Osteoblast (primary cell): ENCODE measurements around the gene SUPV3L1. TPM values are rescaled to one million over a fixed set of nuclear protein-coding genes. Genes with fewer than 3 reads are reported as not detected.

ENCODE experiments used
- DNase-seq: peaks from one replicate; pipeline ENCODE4 v3.0.0; 2011; ENCODE audit warnings: low spot score, mixed read lengths; ENCODE audit not compliant: insufficient read length; ENCODE audit errors: missing footprints
- H2AFZ ChIP-seq: 2 replicates; pipeline ENCODE4 v1.6.0; 2011; ENCODE audit warnings: mild to moderate bottlenecking, low read length
- H3K27ac ChIP-seq: 2 replicates; pipeline ENCODE4 v1.5.1; 2011; ENCODE audit warnings: mild to moderate bottlenecking, low read depth, low read length, moderate library complexity
- H3K27me3 ChIP-seq: 2 replicates; pipeline ENCODE4 v1.6.0; 2012; ENCODE audit warnings: mild to moderate bottlenecking, control low read depth, inconsistent platforms, low read length, moderate library complexity; ENCODE audit not compliant: insufficient read depth
- H3K36me3 ChIP-seq: 2 replicates; pipeline ENCODE4 v1.5.1; 2011; ENCODE audit warnings: mild to moderate bottlenecking, low read length, control low read depth, moderate library complexity; ENCODE audit not compliant: insufficient read depth
- H3K4me1 ChIP-seq: 2 replicates; pipeline ENCODE4 v1.5.1; 2011; ENCODE audit warnings: mild to moderate bottlenecking, low read length, control low read depth, moderate library complexity; ENCODE audit not compliant: insufficient read depth
- H3K4me2 ChIP-seq: 2 replicates; pipeline ENCODE4 v1.6.0; 2011; ENCODE audit warnings: mild to moderate bottlenecking, low read length; ENCODE audit not compliant: insufficient read depth
- H3K4me3 ChIP-seq: fragments of 200-600 bp; sonication (generic); 3 replicates; pipeline ENCODE4 v1.5.1; 2012; ENCODE audit warnings: mild to moderate bottlenecking, low read length, inconsistent platforms; ENCODE audit not compliant: insufficient read depth
- H3K79me2 ChIP-seq: 2 replicates; pipeline ENCODE4 v1.6.0; 2012; ENCODE audit warnings: mild to moderate bottlenecking, low read length, control low read depth, inconsistent platforms; ENCODE audit not compliant: insufficient read depth
- H3K9me3 ChIP-seq: 2 replicates; pipeline ENCODE4 v1.5.1; 2011; ENCODE audit warnings: low read depth, low read length, control low read depth
- H4K20me1 ChIP-seq: 2 replicates; pipeline ENCODE4 v1.6.0; 2012; ENCODE audit warnings: mild to moderate bottlenecking, low read length, control low read depth; ENCODE audit not compliant: insufficient read depth
- CTCF ChIP-seq: IDR thresholded peaks from 2 replicates; pipeline ENCODE4 v1.5.1; 2011; ENCODE audit warnings: mild to moderate bottlenecking, low read depth, low read length, moderate library complexity; ENCODE audit errors: extremely low read depth
- total RNA-seq: library from RNA; depleted of rRNA; stranded (reverse); fragments of >200 nt; gene quantifications from 2 replicates; pipeline ENCODE4 v1.2.3, GENCODE V29; 2012

SUPV3L1 gene
- total RNA-seq, 1 donor: 34.7 TPM

GRCh38 chr10:69218831-69219230, 38.8 kb downstream of the SUPV3L1 start:
- no peak for TF ChIP-seq CTCF
- Histone ChIP-seq H4K20me1 (no peaks in the 10 kb centered on the region), H3K4me2 (no peak overlapping the region), H3K9me3 (no peaks in the 10 kb centered on the region), H3K4me1 (peaks cover 12% of the 10 kb centered on the region), H3K4me3 (no peak overlapping the region), H3K27ac (no peak overlapping the region), H3K27me3 (no peaks in the 10 kb centered on the region), H3K36me3 (no peaks in the 10 kb centered on the region), H2AFZ (no peak overlapping the region), H3K79me2 (no peaks in the 10 kb centered on the region)
- DNase-seq: no peak

- no peak for TF ChIP-seq CTCF
- no peak within 1 kb of the TSS for H3K27ac ChIP-seq
- peaks cover 14% of the 10 kb centered on the region for H3K4me1 ChIP-seq
- H3K36me3 ChIP-seq: no peaks in the 10 kb centered on the region
- H3K79me2 ChIP-seq: no peaks in the 10 kb centered on the region
- peak; percentile 39 for DNase-seq
- H4K20me1 ChIP-seq: no peaks in the 10 kb centered on the region
- no peak within 1 kb of the TSS for H3K4me3 ChIP-seq
- no peak within 1 kb of the TSS for H2AFZ ChIP-seq
- H3K27me3 ChIP-seq: no peaks in the 10 kb centered on the region
- no peak within 1 kb of the TSS for H3K4me2 ChIP-seq
- H3K9me3 ChIP-seq: no peaks in the 10 kb centered on the region
Measured at GRCh38 chr10:69220041-69220451, 40.0 kb downstream of the SUPV3L1 start, which contains the start of gene HKDC1. HKDC1 (plus strand) TSS chr10:69220332; CDS start chr10:69220436, 104 bp downstream.

GRCh38 chr10:69220507-69220906, 40.5 kb downstream of the SUPV3L1 start:
- Histone ChIP-seq H3K4me3 (no peak overlapping the region), H3K79me2 (no peaks in the 10 kb centered on the region), H2AFZ (no peak overlapping the region), H3K9me3 (no peaks in the 10 kb centered on the region), H3K27ac (no peak overlapping the region), H3K4me1 (peaks cover 18% of the 10 kb centered on the region), H4K20me1 (no peaks in the 10 kb centered on the region), H3K4me2 (no peak overlapping the region), H3K36me3 (no peaks in the 10 kb centered on the region), H3K27me3 (no peaks in the 10 kb centered on the region)
- no peak for TF ChIP-seq CTCF
- no peak for DNase-seq

GRCh38 chr10:69222157-69223027, 42.4 kb downstream of the SUPV3L1 start:
- no peak overlapping the region for H3K4me3 ChIP-seq
- peak; percentile 88 for DNase-seq
- peak; percentile 85 for TF ChIP-seq CTCF
- H3K27ac ChIP-seq: no peak overlapping the region
- peaks cover 13% of the 10 kb centered on the region for H3K4me1 ChIP-seq
- H3K4me2 ChIP-seq: peak overlapping the region; percentile 37
- H2AFZ ChIP-seq: peak overlapping the region; percentile 15
- H3K9me3 ChIP-seq: no peaks in the 10 kb centered on the region
- no peaks in the 10 kb centered on the region for H3K36me3 ChIP-seq
- no peaks in the 10 kb centered on the region for H4K20me1 ChIP-seq
- H3K79me2 ChIP-seq: no peaks in the 10 kb centered on the region
- H3K27me3 ChIP-seq: no peaks in the 10 kb centered on the region
